Measurements from ENCODE around the gene IRF2.

DNA sequence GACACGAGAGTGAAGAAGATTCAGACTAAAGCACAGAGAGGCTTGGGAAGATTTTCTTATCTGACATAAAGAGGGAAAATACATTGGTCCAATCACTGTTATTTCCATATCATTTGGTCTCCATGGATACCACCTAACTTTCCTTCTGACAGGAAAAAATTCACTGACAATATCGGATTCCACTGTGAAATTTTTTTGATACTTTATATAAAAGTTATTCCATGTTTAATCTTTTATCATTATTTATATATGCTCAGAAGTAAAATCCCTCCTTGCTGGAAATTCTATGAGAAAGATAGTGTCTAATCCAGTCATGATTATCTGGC, 3.6 kb downstream of the IRF2 start:
- TF ChIP-seq EZH2 (IDR thresholded peaks at IDR 0.05), result no peak
- TF ChIP-seq EZH2phosphoT487 (IDR thresholded peaks at IDR 0.05), result no peak
- TF ChIP-seq, protein P1, sequence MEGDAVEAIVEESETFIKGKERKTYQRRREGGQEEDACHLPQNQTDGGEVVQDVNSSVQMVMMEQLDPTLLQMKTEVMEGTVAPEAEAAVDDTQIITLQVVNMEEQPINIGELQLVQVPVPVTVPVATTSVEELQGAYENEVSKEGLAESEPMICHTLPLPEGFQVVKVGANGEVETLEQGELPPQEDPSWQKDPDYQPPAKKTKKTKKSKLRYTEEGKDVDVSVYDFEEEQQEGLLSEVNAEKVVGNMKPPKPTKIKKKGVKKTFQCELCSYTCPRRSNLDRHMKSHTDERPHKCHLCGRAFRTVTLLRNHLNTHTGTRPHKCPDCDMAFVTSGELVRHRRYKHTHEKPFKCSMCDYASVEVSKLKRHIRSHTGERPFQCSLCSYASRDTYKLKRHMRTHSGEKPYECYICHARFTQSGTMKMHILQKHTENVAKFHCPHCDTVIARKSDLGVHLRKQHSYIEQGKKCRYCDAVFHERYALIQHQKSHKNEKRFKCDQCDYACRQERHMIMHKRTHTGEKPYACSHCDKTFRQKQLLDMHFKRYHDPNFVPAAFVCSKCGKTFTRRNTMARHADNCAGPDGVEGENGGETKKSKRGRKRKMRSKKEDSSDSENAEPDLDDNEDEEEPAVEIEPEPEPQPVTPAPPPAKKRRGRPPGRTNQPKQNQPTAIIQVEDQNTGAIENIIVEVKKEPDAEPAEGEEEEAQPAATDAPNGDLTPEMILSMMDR (IDR thresholded peaks at IDR 0.05), result no peak

Data from neural progenitor cell (in vitro differentiated cells).